Stimulated activated CD8-positive, alpha-beta memory T cell treated with anti-CD3 and anti-CD28 coated beads, Interleukin-7, amount 100 ng/mL, for 24 hours (primary cell): ENCODE measurements around the gene ADCY5.

Experiments used
- DNase-seq: peaks from one replicate; pipeline ENCODE4 v3.0.0-alpha.2; 2020; ENCODE audit warnings: low read depth

Gene ADCY5

GRCh38 chr3:123429362-123430125 lies 19.3 kb downstream of the ADCY5 start:
- no peak for DNase-seq

DNA sequence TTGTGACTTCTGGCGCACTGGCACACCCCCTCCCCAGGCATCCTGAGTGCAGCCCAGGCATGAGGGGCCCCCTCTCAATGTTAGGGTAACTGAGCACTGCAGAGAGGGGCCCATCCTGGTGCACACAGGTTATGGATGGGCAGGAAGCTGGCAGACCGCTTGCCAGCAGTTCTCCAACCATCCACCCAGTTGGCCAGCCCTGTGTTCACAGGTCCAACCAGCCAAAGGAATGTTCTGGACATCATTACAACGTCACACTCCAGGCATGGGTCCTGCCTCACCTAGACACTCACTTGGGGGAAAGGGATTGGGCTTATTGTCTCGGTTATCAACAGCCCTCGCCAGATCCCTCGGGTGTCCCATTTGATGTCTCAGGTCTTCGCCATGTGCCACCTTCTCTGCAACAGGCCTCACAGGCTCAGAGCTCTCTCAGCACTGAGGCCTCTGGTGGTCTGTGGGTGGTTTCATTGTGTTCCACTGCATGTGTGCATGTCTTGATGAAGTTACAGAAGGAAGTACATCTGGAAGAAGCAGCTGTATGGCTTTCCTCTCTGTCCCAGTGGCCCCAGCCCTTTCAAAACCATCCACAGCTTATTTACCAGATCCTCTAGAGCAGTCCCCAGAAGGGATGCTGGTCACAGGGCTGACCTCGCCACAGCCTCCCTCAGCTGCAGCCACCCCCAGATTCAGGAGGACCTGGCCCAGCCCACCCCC lies 23.7 kb downstream of the ADCY5 start:
- DNase-seq: no peak

DNA sequence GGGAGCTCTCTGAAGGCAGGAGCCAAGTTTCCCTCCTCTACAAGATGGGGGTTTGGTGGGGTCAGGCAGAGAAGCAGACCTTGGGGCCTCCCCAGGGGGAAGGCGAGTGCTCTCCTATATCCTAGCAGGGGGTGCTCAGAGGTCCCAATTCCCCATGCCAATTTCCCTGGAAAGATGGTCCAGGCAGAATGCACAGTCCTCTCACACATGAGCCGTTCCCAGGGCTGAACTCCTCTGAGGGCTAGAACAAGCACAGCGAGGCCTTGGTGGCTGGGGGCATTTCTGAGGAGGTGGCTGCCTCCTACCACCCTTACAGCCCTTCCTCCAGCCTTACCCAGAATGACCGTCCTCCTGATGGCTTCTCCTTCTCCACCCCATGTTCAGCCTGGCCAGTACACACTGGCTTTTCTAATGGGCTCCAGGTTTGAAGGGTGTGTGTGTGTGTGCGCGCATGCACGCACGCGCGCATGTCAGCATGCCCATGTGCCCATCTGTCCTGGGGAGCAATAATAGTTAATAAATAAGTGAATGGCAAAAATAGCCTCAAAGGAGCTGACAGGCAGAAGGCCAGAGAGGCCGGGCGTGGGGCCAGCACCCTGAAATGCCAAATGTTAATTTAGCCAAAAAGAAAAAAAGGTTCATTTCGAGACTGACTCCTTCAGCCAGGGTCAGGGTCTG lies 24.4 kb downstream of the ADCY5 start:
- no peak for DNase-seq

- no peak for DNase-seq
Measured at GRCh38 chr3:123423806-123424205, 25.1 kb downstream of the ADCY5 start.

GRCh38 chr3:123423031-123423430 lies 25.9 kb downstream of the ADCY5 start:
- DNase-seq: no peak

- DNase-seq: no peak
Measured at GRCh38 chr3:123422457-123422856, 26.4 kb downstream of the ADCY5 start.

GRCh38 chr3:123421353-123422174 lies 27.3 kb downstream of the ADCY5 start:
- no peak for DNase-seq

DNA sequence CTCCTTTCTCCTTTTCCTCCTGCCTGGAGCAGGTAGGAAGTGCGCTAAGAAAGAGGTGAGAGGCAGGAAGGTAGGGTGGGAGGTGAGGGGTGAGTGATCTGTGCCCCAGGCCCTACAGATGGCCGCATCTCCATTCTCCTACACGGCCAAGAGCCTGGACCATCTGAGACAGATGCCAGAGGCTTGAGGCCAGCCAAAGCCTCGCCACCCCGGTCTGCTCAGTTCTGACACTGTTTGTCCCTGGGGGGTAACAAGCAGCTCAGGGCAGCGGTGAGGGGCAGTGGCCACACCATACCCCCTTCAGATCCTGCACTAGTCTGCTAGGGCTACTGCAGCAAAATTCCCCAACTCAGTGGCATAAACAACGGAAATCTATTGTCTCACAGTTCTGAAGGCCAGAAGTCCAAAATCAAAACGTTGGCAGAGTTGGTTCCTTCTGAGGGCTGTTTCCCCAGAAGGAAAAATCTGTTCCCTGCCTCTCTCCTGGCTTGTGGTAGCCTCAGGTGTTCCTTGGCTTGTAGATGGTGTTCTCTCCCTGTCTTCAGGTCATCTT lies 28.4 kb downstream of the ADCY5 start:
- no peak for DNase-seq

- no peak for DNase-seq
Measured at GRCh38 chr3:123419850-123420297, 29.0 kb downstream of the ADCY5 start.

DNA sequence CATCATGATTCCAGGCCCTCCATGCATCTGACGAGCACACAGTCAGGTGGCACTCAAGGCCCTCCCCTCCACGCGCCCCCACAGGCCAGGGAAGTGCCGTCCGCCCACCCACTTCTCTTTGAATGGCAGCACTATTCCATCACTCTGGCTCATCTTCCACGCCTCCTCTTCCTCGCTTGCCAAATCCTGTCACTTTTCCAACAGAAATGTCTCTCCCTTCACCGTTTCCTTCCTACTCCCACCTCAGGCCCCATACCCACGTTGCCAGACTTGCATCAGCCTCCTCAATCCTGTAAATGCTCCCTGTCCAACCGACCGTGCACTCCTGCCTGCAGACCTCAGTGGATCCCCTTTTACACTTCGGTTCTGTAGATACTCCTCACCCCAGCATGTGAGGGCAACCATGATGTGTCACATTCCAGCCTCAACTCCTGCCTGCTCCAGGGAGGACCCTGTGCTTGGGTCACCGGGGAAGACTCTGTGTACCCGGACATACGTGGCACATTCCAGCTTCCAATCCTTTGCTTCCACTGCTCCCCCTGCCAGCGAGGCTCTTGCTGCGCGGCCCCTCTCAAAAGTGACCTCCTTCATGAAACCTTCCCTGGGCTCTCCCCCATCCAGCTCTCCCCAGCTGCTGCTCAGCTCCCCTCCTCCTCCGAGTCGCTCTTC lies 29.6 kb downstream of the ADCY5 start:
- DNase-seq: no peak

DNA sequence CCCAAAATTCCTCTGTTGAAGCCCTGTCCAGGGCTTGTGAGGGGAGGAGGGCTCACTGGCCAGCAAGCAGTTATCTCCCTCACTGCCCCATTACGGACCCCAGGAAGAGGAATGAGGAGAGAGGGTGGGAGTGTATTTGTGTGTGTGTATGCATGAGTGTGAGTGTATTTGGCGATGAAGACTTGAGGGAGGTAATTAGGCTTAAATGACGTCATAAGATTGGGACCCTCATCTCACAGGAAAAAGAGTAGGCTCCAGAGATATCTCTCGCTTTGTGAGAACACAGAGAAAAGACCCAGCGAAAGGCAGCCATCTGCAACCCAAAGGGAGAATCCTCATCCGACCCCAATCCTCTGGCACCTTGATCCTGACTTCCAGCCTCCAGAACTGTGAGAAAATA lies 32.2 kb downstream of the ADCY5 start:
- no peak for DNase-seq

- no peak for DNase-seq
Measured at GRCh38 chr3:123416173-123416572, 32.7 kb downstream of the ADCY5 start.

DNA sequence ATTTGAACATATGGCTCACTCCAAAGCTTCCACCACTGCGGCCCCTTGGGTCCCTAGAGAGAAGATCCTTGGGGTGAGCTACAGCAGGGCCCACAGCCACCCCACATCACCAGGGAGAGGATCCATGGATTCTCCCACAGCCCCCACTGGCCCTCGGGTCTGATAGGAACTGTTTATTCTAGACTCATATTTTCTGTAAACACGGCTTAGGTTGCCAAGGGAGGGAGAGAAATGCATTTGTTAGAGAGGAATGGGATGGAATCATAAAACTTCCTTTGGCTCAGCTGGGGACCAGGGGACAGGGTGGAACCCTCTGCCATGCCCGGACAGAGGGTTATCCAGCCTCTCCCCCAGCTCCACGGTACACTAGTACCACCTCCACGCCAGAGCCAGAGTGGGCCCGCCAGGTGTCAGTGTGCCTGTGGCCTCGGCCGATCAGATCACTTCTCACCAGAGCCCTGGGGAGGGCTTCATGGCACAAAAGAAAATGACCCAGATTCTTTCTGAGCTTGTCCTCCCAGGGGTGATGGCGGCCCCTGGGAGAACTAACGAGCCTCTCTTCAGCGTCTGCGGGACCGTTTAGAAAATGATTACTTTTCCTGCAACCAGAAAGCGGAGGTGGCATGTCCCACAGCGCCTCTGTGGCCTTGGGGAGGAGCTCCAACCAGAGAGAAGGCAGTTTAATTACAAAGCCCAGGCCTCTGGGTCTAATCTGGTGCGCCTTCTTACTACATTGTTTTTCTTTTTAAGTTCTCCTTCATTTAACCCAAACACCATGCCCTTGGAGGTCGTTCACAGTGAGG lies 33.7 kb downstream of the ADCY5 start:
- no peak for DNase-seq

- DNase-seq: no peak
Measured at GRCh38 chr3:123412811-123413604, 35.9 kb downstream of the ADCY5 start.

DNA sequence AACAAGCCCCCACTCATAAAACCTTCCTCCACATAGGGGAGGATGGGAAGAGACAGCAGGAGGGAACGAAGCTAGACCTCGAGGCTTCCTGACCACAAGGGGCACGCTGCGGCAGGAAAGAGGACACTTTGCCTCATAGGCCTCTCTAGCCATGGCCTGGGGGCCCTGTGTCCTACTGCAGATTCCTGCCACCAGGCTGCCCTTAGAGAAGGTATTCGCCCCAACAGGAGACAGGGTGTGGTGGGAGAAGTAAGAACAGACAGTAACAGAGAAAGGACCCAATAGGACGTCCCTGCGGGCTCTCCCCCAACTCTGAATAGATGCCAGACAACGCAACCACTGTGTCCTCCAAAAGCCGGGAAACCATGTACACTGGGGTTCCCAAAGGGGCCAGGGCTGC lies 36.8 kb downstream of the ADCY5 start:
- no peak for DNase-seq

DNA sequence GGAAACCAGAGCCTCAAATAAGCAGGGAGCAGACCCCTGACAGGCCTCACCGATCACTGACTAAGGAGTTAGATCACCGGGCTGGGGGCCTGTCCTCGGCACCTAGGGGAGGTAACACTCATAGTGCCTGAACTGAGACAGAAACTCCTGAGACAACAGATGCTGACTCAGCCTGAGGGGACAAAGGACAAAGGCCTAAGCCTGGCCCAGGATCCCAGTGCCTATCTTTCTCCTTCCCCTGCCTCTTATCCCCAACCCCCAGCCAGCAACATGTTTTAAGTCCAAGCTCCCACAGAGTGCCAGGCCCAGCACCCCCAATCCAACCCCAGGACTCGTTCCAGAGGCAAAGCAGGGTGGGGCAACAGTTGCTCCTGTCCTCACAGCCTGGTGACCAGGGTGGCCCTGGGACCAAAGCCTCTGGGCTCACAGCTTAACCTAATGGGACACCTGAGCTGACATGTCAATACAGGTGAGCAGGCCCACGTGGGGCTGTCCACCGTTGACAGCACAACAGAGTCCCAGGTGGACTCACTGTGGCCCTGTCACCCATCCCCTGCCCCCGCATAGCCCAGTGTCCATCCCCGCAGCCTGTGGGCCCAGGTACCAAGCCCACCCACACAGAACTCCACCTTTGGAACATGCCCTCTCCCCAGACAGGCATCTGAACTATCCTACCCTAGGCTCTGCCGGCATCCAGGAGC lies 37.4 kb downstream of the ADCY5 start:
- no peak for DNase-seq

- no peak for DNase-seq
Measured at GRCh38 chr3:123410149-123410515, 38.8 kb downstream of the ADCY5 start.

- DNase-seq: no peak
Measured at GRCh38 chr3:123409443-123410148, 39.3 kb downstream of the ADCY5 start.
